Activated naive CD4-positive, alpha-beta T cell treated with anti-CD3 and anti-CD28 coated beads, Interleukin-2, amount 50 U/mL, for 72 hours (primary cell): ENCODE measurements around the gene SLC1A7. TPM values are rescaled to one million over a fixed set of nuclear protein-coding genes. Genes with fewer than 3 reads are reported as not detected.

Experiments
- ATAC-seq, 2 donors: fragments of 150-1000 bp; cut with Tn5 transposase; 2 replicates each; pipeline ENCODE4 v1.10.0; 2021; ENCODE audit warnings: mild to moderate bottlenecking in 2 of 2, moderate library complexity in 2 of 2
- DNase-seq, 2 donors: peaks; one replicate each; pipeline ENCODE4 v3.0.0; 2021 to 2022; ENCODE audit warnings: low spot score in 2 of 2
- H3K27ac Mint-ChIP-seq, 2 donors: one replicate each; pipeline ENCODE4 v1.8.0; 2022; ENCODE audit warnings: mild to moderate bottlenecking in 2 of 2, mixed read lengths in 2 of 2
- H3K36me3 Mint-ChIP-seq, 2 donors: one replicate each; pipeline ENCODE4 v1.8.0; 2022; ENCODE audit warnings: mixed read lengths in 2 of 2
- H3K9me3 Mint-ChIP-seq, 2 donors: one replicate each; pipeline ENCODE4 v1.8.0; 2022; ENCODE audit warnings: mixed read lengths in 2 of 2
- total RNA-seq, 2 donors: library from RNA; stranded (reverse); gene quantifications; one replicate each; pipeline ENCODE4 v1.2.3, GENCODE V29; 2022

The SLC1A7 gene
- total RNA-seq, 2 donors from 2014 or later, result not detected

GRCh38 chr1:53141487-53142055 lies 867 bp downstream of the SLC1A7 start:
- peaks cover 6 to 8% of the 10 kb centered on the region in 2 donors for H3K36me3 Mint-ChIP-seq
- H3K9me3 Mint-ChIP-seq, result peaks cover 7% of the 10 kb centered on the region in 2 donors
- ATAC-seq (no peak), DNase-seq (no peak)
- no peak overlapping the region for H3K27ac Mint-ChIP-seq

GRCh38 chr1:53140451-53140850 lies 2.0 kb downstream of the SLC1A7 start:
- ATAC-seq, result no peak
- H3K9me3 Mint-ChIP-seq, result peaks cover 7% of the 10 kb centered on the region in 2 donors

GRCh38 chr1:53139951-53140361 lies 2.5 kb downstream of the SLC1A7 start:
- Mint-ChIP-seq H3K9me3 (peaks cover 7% of the 10 kb centered on the region in 2 donors), H3K27ac (no peak overlapping the region), H3K36me3 (peaks cover 6 to 8% of the 10 kb centered on the region in 2 donors)
- ATAC-seq, result no peak
- DNase-seq, result no peak

More at GRCh38 chr1:53140451-53140850, 2.0 kb downstream of the SLC1A7 start:
- Mint-ChIP-seq H3K27ac (no peak overlapping the region), H3K36me3 (peaks cover 6 to 8% of the 10 kb centered on the region in 2 donors)
- DNase-seq, result no peak

GRCh38 chr1:53138991-53139884 lies 3.2 kb downstream of the SLC1A7 start:
- Mint-ChIP-seq H3K9me3 (peaks cover 7% of the 10 kb centered on the region in 2 donors), H3K27ac (peak overlapping the region in 1 of 2 donors; percentile 33), H3K36me3 (peaks cover 6 to 8% of the 10 kb centered on the region in 2 donors)
- ATAC-seq (no peak), DNase-seq (no peak)

GRCh38 chr1:53137729-53138128 lies 4.7 kb downstream of the SLC1A7 start:
- DNase-seq, result no peak
- ATAC-seq, result peak in 1 of 2 donors; percentile 55
- Mint-ChIP-seq H3K9me3 (peaks cover 7% of the 10 kb centered on the region in 2 donors), H3K36me3 (peaks cover 6 to 8% of the 10 kb centered on the region in 2 donors), H3K27ac (no peak overlapping the region)

- Mint-ChIP-seq H3K36me3 (peaks cover 6 to 8% of the 10 kb centered on the region in 2 donors), H3K9me3 (peaks cover 7% of the 10 kb centered on the region in 2 donors), H3K27ac (no peak overlapping the region)
- DNase-seq (peak in 1 of 2 donors; percentile 6), ATAC-seq (no peak)
These were observed 6.7 kb downstream of the SLC1A7 start for GRCh38 chr1:53135735-53136114.

GRCh38 chr1:53134961-53135734 lies 7.3 kb downstream of the SLC1A7 start:
- H3K9me3 Mint-ChIP-seq, result peaks cover 7% of the 10 kb centered on the region in 2 donors
- DNase-seq (peak in 1 of 2 donors; percentile 38), ATAC-seq (no peak)
- peaks cover 6 to 8% of the 10 kb centered on the region in 2 donors for H3K36me3 Mint-ChIP-seq
- no peak overlapping the region for H3K27ac Mint-ChIP-seq

GRCh38 chr1:53134042-53134485 lies 8.4 kb downstream of the SLC1A7 start:
- H3K36me3 Mint-ChIP-seq, result peaks cover 6 to 8% of the 10 kb centered on the region in 2 donors
- no peak for DNase-seq
- peaks cover 7% of the 10 kb centered on the region in 2 donors for H3K9me3 Mint-ChIP-seq

GRCh38 chr1:53133261-53134041 lies 9.0 kb downstream of the SLC1A7 start:
- Mint-ChIP-seq H3K36me3 (peaks cover 6 to 8% of the 10 kb centered on the region in 2 donors), H3K9me3 (peaks cover 7% of the 10 kb centered on the region in 2 donors), H3K27ac (no peak overlapping the region)
- ATAC-seq (no peak), DNase-seq (peak in 1 of 2 donors; percentile 11)

More at GRCh38 chr1:53134042-53134485, 8.4 kb downstream of the SLC1A7 start:
- no peak overlapping the region for H3K27ac Mint-ChIP-seq
- no peak for ATAC-seq

GRCh38 chr1:53132176-53132575 lies 10.3 kb downstream of the SLC1A7 start:
- DNase-seq (peak in 1 of 2 donors; percentile 11), ATAC-seq (no peak)
- Mint-ChIP-seq H3K36me3 (no peaks in the 10 kb centered on the region), H3K9me3 (no peaks in the 10 kb centered on the region), H3K27ac (no peak overlapping the region)

- Mint-ChIP-seq H3K9me3 (no peaks in the 10 kb centered on the region), H3K36me3 (no peaks in the 10 kb centered on the region), H3K27ac (no peak overlapping the region)
- peak in 1 of 2 donors; percentile 4 for DNase-seq
- ATAC-seq, result no peak
These were observed 10.9 kb downstream of the SLC1A7 start for GRCh38 chr1:53131590-53131938.

GRCh38 chr1:53130878-53131589 lies 11.4 kb downstream of the SLC1A7 start:
- ATAC-seq (no peak), DNase-seq (peak in 1 of 2 donors; percentile 50)
- Mint-ChIP-seq H3K27ac (no peak overlapping the region), H3K36me3 (no peaks in the 10 kb centered on the region), H3K9me3 (no peaks in the 10 kb centered on the region)

GRCh38 chr1:53130598-53130877 lies 11.9 kb downstream of the SLC1A7 start:
- Mint-ChIP-seq H3K27ac (no peak overlapping the region), H3K36me3 (no peaks in the 10 kb centered on the region)
- ATAC-seq, result no peak

GRCh38 chr1:53129891-53130597 lies 12.4 kb downstream of the SLC1A7 start:
- Mint-ChIP-seq H3K27ac (no peak overlapping the region), H3K9me3 (no peaks in the 10 kb centered on the region), H3K36me3 (no peaks in the 10 kb centered on the region)
- no peak for ATAC-seq
- peak in 1 of 2 donors; percentile 26 for DNase-seq

More at GRCh38 chr1:53130598-53130877, 11.9 kb downstream of the SLC1A7 start:
- DNase-seq, result no peak
- no peaks in the 10 kb centered on the region for H3K9me3 Mint-ChIP-seq

- Mint-ChIP-seq H3K27ac (no peak overlapping the region), H3K9me3 (no peaks in the 10 kb centered on the region), H3K36me3 (no peaks in the 10 kb centered on the region)
- ATAC-seq (no peak), DNase-seq (no peak)
These were observed 14.0 kb downstream of the SLC1A7 start for GRCh38 chr1:53128401-53128800.
